ENCODE data around the gene NET1.
"Not testable (repeated sequence)": the region's sequence is repeated elsewhere in the genome, so short reads cannot be mapped to it uniquely, and the experiment has no call there.

The NET1 gene

DNA sequence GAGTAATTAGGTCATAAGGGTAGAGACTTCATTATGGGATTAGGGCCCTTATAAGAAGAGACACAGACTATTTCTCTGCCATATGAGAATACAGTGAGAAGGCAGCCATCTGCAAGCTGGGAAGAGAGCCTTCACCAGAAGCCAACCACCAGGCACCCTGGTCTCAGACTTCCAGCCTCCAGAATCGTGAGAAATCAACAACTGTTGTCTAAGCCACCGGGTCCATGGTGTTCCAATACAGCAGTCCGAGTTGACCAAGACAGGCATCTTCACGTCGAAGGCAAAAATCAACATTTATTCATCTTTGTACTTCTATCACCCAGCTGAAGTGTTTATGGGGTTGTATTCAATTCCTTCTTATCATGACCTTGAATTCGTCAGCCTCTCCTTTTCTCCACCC lies 13.0 kb upstream of the NET1 start:
- DNase-seq, result no peak

DNA sequence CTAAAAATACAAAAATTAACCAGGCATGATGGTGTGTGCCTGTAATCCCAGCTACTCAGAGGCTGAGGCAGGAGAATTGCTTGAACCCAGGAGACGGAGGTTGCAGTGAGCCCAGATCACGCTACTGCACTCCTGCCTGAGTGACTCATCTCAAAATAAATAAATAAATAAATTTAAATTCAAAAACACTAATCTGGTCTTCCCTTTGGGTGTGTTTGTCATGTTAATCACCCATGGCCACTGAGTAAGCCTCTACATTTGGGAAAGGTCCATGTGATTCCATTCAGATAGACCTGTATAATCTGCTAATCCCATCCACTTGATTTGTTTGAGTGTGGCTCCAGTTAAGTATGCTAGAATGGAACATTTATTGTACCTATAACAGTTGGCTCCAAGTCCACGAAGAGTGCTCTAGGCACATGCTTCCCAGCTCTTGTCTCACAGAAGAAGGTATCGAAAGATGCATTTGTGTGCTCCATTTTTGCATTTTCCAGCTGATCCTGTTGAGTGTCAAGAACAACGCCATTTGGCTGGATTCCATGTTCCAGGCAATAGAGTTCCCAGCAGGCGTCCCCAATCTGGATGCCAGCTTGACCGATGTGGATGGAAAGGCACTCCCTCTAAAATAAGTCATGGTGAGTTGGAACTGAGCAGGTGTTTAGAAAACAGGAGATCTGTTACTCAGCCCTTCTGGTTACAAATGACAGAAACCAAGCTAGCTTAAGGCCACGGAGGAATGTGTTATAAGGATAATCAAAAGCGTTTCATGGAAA lies 11.7 kb upstream of the NET1 start:
- DNase-seq, result no peak

DNA sequence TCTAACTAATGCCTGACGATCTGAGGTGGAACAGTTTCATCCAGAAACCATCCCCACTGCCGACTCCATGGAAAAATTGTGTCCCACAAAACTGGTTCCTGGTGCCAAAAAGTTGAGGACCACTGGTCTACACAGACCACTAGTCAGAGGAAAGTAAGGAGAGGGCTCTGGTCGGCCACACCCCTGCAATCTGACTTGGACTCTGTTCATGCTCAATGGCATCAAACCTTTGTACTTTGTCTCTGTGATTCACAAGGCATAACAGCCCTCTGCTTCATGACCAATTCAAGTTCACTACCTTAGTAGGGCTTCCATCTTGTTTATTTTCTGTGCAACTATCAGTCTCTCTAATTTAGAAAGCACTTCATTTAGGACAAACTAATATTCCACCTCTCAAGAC lies 9.6 kb upstream of the NET1 start:
- no peak for DNase-seq

DNA sequence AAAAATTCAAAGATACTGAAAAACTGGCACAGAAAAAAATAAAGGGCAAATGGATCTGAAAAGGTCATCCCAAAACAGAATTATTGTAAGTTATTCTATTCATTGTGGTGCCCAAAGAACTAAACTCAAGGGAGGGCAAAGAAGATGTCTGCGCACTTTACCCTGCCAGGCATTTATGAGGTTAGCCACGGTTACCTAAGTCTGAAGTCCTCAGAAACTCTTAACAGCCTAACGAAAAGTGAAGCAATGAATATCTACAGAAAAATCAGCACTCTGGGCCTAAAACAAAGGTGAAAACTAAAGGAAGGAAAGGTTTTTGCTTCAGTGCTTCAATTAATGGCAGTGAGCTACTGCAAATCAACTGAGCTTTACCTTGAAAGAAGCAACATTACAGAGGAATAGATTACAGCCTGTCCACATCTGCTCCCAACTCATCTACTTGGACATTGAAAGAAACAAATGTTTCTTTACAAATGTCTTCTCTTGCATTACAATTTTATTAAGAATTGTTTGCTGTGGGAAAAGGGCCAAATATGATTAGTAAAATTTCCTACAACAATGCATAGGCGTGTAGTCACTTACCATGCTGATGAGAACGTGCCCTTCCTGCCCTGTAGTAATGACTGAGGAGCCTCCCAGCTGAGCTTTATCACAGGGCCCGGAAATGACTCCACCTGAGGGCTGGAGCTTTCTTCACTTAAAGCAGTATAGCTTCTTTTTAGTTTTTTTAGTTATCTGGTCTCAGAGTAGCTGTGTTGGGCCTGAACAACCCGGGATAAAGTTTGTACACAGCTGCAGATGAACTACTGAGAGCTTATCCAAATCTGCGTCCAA lies 7.9 kb upstream of the NET1 start, which contains the start of gene TUBAL3:
Gene TUBAL3, minus strand, starts transcription at position 621 of the 834 bp plus-strand sequence. Its CDS starts 36 bp downstream, at position 585.
- no peak for DNase-seq

DNA sequence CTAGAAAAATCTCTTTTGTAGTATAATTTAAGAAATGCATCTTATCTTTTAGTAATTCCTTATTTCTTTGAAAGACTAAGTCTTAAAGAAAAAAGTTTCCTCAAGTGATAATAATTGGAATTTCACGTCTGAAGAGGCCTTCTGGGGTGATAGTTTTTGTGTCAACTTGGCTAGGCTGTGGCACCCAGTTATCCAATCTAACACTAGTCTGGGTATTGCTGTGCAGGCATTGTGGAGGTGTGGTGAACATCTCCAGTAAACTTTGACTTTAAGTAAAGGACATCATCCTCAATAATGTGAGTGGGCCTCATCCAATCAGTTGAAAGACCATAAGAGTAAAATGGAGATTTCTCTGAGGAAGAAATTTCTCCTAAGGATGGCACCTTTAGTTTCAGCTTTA lies 5.4 kb upstream of the NET1 start:
- no peak for DNase-seq

DNA sequence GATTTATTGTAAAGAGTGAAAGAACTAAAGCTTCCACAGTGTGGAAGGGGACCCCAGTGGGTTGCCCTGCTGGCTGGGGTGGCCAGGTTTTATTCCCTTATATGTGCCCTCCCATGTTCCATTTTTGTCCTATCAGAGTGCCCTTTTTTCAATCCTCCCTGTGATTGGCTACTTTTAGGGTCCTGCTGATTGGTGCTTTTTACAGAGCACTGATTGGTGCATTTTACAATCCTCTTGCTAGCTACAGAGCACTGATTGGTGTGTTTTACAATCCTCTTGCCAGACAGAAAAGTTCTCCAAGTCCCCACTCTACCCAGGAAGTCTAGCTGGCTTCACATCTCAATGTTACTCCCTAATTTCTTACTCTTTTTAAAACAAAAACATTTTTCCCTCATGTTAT lies 1.6 kb upstream of the NET1 start:
- DNase-seq, result not testable (repeated sequence)

DNA sequence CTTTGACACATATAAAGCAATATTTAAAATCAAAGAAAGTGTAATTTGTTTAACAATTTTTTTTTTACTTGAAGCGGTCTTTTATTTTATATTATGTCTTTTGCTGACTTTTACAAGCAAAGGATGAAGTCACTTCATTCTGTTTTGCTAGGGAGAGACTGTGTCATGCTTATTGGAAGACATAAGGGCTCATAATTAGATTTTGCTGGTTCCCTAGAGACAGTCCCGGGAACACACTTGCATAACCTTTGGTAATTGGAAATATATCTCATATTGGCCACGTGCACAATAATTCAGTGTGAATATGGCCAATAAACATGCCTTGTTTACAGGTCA lies 448 bp upstream of the NET1 start:
- DNase-seq, result no peak

DNA sequence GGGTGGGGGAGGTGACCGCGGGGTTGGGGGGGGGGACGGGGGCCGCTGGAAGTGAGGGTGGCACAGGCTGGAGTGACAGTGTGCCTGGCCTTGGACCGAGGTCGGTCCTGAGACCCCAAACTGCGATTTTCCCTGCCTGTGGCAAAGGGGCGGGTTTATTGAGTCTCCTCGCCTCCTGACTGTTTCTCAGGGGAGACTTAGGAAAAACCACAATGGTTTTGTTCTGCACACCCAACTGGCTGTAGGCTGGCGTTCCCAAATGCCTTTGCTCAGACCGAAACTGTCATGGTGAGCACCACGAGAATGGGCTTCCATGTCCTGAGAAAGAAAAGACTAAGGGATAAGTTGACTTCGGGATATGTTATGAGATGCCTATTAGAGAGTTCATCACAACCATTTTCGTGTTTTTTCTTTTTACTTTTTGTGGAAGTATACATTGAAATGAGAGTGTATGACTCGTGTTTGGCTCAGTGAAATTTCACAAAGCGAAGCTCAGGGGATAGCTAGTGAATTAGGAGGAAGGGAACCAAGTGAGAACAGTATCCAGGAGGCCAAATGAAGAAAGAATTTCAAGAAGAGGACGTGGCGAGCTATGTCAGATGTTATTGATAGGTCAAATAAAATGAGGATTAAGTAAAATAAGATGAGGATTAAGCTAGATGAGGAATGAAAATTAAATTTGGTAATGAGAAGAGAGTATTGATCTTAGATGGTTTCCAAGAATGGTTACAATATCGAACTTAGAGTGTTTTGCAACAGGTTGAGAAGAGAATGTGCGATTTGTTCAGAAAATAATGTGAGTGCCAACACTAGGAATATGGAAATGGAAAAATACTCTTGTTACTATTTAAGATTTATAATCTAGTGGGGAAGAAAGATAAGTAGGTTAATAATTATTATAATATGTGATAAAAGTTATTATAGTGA lies 918 bp downstream of the NET1 start:
- no peak for DNase-seq

DNA sequence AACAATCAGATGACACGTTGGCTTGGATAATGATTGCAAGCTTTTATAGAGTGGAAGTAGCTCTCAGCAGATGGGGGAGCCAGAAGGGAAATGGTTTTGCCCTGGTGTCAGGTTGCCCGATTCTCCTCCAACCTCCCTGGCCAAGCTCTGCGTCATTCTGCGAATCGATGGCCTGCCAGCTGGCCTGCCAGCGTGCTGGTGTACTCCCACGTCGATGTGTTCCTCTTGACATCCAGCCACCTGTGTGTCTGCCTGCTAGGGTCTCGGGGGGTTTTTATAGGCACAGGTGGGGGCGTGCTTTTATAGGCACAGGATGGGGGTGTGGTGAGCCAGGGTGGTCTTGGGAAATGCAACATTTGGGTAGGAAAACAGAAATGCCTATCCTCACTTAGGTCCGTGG lies 4.6 kb downstream of the NET1 start:
- DNase-seq, result no peak

DNA sequence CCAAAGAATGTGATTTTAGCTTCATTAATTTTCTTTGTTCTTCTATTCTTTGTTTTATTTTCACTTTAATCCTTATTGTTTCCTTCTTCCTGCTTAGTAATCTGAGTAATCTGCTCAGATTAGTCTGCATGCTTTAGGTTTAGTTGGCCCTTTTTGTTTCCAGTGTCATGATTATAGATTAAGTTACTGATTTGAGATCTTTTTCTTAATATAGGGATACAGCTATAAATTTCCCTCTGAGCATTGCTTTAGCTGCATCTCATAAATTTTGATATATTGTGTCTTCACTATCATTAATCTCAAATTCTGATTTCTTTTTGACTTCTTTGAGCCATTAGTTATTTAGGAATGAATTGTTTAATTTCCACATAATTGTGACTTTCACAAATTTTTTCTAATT lies 6.2 kb downstream of the NET1 start:
- DNase-seq, result no peak

DNA sequence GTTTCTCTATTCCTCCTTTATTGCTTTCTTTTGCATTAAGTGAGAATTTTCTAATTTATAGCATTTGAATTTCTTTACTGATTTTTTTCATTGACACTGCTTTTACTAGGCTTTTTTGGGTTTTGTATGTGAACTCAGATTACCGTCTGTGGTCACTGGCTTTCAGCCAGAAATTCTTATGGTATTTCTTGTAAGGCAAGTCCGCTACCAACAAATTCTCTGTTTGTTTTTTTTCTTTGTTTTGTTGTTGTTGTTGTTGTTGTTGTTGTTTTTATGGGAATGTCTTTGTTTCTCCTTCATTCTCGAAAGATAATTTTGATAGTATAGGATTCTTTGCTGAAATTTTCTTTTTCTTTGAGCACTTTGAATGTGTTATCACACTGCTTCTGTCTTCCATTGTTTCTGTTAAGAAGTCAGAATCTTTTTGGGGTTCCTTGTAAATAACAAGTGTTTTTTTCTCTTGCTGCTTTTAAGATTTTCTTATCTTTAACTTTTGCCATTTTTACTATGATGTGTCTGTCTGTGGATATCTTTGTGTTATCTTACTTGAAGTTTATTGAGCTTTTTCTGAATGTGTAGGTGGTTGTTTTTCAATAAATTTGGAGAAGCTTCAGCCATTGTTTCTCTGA lies 7.2 kb downstream of the NET1 start:
- no peak for DNase-seq

DNA sequence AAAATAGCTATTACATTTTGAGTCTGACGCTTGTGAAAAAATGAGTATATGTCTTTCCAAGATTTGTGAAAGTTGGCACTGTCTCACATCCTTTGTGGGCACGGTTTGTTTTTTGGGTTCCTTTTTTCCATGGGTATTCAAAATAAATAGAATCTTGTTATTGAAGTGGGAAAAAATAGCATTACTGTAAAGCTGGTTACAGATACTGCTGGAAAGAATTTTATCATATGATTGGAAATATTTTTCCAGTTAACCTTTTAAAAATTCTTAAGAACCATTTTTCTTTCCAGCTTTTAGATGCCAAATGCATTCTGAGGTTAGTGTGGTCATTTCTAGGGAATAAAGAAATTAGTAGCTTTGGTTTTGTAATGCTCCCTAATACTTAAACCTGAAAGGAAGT lies 11.4 kb downstream of the NET1 start:
- DNase-seq, result no peak

DNA sequence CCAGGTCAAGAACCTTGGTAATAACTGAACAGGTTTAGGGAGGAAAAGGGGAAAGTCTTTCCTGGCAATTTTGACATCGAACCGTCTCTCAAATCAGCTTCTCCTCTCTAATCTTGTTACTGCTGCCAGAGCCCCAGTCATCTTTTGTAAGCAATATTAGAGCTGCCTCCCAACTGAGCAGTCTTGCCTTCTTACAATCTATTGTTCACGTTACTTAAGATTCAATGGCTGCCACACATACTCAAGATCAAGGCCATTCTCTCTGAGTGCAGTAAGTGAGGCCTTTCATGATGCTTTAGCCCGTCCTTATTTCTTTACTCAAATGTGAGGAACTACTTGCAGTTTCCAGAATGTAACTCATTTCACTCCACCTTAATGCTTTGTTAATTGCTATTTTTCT lies 12.4 kb downstream of the NET1 start:
- no peak for DNase-seq

DNA sequence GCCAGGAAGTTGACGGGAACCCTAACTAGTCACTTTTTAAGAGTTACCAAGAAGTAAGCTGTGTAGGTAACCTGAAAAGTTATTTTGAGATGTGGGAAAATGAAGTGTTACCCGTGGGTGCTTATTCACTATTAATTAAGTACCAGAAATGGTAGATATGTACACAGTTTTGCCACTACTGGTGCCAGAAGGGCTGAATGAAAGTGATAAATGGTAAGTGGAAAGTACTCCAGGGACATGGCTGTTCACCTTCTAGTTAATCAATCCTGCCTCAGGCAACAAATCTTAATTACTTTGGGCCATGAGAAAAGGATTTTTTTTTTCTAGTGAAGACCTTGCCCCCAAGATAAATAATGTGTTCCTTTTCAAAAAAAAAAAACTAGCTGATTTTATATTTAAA lies 15.8 kb downstream of the NET1 start:
- DNase-seq, result no peak

DNA sequence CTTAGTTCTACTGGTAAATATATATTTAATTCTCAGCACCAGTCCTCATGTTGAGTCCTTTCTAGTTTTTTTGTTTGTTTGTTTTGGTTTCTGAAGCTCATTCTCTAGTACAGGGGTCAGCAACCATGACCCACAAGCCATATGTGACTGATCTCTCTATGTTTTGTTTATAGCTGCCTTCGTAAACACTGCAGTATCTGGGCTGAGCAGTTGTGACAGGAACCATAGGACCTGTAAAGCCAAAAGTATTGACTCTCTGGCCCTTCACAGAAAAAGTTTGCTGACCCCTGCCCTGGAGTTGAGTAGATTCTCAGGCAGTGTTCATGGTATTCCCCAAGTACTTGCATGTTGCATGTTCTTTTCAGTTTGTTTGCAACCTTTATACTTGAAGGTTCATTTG lies 20.8 kb downstream of the NET1 start:
- DNase-seq, result no peak

DNA sequence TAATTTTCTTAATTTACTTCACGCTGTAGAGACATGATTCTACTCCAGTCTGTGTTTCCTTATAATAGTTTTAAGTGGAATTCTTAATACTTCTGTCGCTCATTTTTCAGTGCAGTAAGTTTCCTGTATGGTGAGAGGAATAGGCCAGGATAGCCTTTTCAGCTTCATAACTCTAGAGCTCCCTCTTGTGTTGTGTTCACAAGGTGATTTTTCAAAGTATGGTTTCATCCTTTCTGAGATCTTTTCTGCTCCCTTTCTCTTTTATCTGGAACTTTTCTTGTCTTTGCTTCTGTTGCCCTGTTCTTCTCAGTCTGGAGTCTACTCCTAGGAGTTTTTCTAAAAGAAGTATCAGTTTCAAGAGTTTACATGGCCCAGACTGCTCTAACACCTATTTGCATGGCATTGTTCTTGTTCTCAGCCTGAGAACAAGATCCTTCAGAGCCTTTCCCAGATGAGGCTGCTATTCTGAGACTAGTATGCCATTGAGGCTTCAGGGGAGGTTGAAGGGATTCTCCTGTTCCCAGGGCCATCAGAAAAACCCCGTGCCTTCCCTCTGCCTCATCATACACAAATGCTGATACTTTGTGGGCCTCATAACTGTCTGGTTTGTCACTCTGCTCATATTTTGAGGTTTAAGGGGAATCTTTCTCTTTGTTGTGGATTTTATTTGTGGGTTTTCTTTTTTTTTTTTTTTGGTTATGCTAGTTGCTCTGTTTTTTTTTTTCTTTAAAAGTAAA lies 21.8 kb downstream of the NET1 start:
- DNase-seq, result peak in 1 of 2 donors; percentile 52

DNA sequence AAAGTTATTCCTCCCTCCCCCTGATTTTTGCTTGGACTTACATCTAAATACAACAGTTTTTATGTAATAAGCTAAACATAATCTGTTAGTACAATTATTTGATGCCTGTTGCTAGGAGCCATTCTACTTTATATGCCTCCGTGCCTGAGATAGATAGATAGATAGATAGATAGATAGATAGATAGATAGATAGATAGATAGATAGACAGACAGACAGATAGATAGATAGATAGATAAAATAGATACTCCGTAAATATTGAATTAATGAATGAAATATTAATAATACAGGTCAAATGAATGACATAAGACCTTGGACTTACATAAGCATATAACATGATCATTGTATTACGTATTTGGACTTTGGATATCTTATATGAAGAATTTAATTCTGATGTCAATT lies 23.0 kb downstream of the NET1 start:
- no peak for DNase-seq

DNA sequence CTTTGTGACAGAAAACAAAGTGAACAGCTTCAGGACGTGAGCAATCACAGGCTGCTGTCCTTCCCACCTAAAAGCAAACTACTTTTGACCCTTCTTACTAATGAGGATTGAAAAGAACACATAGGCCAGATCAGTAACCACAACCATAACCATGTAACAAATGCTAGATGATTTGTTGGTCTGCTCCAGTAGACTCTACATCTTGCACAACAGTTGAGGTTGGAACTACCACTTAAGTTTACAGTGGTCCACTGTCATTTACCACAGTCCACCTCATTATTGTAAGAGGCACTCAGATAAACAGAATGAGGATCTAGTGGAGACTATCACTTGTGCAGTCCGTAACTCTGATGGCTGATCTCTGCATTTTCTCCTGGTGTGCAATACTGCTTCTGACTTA lies 27.8 kb downstream of the NET1 start:
- no peak for DNase-seq

DNA sequence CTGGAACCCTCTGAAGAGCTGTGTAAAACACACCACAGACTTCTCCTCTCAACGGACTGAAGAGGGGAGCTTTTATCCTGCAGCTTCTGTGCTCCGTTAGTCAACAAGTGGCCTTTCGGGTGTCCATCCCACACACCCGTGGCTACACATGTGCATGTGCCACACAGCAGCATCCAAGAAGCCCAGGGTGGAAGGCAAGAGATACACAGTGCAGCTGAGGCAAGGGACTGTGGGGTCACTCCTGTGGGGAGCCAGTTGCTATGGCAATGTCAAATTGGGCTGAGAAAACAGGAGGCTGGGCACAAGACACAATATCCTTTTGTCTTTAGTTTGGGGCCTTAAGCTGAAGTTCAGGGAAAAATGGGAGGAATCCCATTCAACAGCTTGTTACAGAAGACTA lies 28.7 kb downstream of the NET1 start:
- DNase-seq, result no peak

DNA sequence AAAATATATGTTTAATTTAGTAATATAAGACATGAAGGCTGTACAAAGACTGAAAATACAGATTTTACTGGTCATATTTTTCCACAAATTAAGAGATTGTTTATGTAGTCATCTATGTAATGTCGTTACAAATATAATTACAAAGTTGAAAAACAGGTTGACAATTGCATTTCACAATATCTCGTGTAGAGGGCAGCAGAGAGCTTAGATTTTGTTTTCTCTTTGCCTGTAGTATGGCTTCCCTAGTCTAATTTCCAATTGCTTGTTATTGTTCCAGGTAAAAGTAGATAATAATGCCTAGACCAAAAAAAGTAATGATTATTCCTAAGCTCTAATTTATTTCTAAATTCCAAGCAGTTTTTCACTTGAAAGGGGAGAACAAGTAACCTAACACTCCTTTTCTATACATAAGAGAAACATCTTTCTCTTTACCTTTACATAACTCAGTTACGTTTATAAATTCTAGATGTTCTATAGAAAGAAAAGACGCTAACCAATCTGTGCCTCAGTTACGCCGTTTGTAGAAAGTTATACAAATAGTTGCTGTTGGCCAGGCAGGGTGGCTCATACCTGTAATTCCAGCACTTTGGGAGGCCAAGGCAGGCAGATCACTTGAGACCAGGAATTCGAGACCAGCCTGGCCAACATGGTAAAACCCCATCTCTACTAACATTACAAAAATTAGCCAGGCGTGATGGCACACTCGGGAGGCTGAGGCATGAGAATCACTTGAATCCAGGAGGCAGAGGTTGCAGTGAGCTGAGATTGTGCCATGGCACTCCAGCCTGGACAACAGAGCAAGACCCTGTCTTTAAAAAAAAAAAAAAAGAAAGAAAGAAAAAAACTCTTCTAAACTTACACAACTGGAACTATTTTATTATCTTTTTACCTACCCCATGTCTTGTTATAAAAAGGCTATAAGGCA lies 30.0 kb downstream of the NET1 start:
- peak; percentile 6 to 68 for DNase-seq

DNA sequence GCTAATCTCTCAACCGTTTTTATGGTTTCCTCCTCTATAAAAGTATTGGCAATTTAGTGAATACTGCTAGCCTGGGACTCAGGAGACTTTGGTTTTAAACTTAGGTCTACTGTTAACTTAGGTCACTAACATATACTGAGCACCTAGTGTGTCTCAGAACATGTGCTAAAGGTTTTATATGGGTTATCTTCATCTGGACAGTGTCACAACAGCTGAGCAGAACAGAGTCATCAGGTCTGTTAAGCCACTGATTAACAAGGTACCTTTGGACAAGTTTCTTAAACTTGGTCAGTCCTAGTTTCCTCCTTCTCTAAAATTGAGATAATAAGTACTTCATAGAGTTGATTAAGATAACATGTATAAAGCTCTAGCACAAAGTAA lies 30.6 kb downstream of the NET1 start:
- DNase-seq, result no peak
